A673 (cell line): ENCODE results near the gene CDH24. TPM values are rescaled to one million over a fixed set of nuclear protein-coding genes. Genes with fewer than 3 reads are reported as not detected.

Experiments
- BruUV-seq: library from RNA; stranded (reverse); fragments of 400-500 nt; replicated peaks from 2 replicates; lab custom pipeline; 2021; lab: Mats Ljungman, UMichigan
- CTCF ChIA-PET: fragments of 300-600 bp; sonication (Branson Sonifier 250); formaldehyde crosslinking; loops from one replicate; lab custom pipeline; 2022; ENCODE audit warnings: antibody characterized with exemption; lab: Charles Lee
- POLR2A ChIA-PET: fragments of 300-600 bp; sonication (Branson Sonifier 250); formaldehyde crosslinking; loops from one replicate; lab custom pipeline; 2022; ENCODE audit warnings: antibody characterized with exemption; ENCODE audit not compliant: low non-redundant PET; lab: Charles Lee
- DNase-seq: peaks from one replicate; pipeline ENCODE4 v3.0.0-alpha.2; 2015; ENCODE audit warnings: low spot score
- H3K27ac ChIP-seq: fragments of 200-600 bp; sonication (generic); 2 replicates; pipeline ENCODE4 v1.5.1; 2016; ENCODE audit warnings: mixed run types, low read depth, mild to moderate bottlenecking, mixed read lengths, antibody characterized with exemption, low read length; ENCODE audit not compliant: poor library complexity, severe bottlenecking
- H3K27me3 ChIP-seq: fragments of 200-600 bp; sonication (generic); replicated peaks from 2 replicates; pipeline ENCODE4 v1.6.1; 2017; ENCODE audit warnings: mixed run types, low read depth, mild to moderate bottlenecking, mixed read lengths, antibody characterized with exemption, low read length; ENCODE audit not compliant: insufficient read depth, poor library complexity
- H3K36me3 ChIP-seq: fragments of 200-600 bp; sonication (generic); 2 replicates; pipeline ENCODE4 v1.6.1; 2016; ENCODE audit warnings: mixed run types, mild to moderate bottlenecking, mixed read lengths, antibody characterized with exemption, low read length; ENCODE audit not compliant: insufficient read depth, poor library complexity, severe bottlenecking
- H3K4me1 ChIP-seq: fragments of 200-600 bp; sonication (generic); 2 replicates; pipeline ENCODE4 v1.6.1; 2017; ENCODE audit warnings: mixed run types, mild to moderate bottlenecking, mixed read lengths, antibody characterized with exemption, low read length; ENCODE audit not compliant: insufficient read depth, poor library complexity, severe bottlenecking
- H3K4me3 ChIP-seq: fragments of 200-600 bp; sonication (generic); 2 replicates; pipeline ENCODE4 v1.5.1; 2016; ENCODE audit warnings: low read depth, mixed run types, mild to moderate bottlenecking, mixed read lengths, low read length; ENCODE audit not compliant: poor library complexity, severe bottlenecking
- H3K9me3 ChIP-seq: fragments of 200-600 bp; sonication (generic); 2 replicates; pipeline ENCODE4 v1.6.1; 2016; ENCODE audit warnings: mixed run types, low read depth, mild to moderate bottlenecking, mixed read lengths, antibody characterized with exemption, low read length; ENCODE audit not compliant: poor library complexity, severe bottlenecking
- CTCF ChIP-seq: fragments of 300-800, 200-600 bp; sonication (generic); conservative IDR thresholded peaks from 2 replicates; pipeline ENCODE4 v1.5.1; 2017; ENCODE audit warnings: low read depth, mild to moderate bottlenecking, antibody characterized with exemption, low read length, moderate library complexity, mixed read lengths
- EZH2 ChIP-seq: fragments of 200-600 bp; sonication (generic); IDR thresholded peaks from 2 replicates; pipeline ENCODE4 v1.6.1; 2017; ENCODE audit warnings: borderline replicate concordance, low read depth, mild to moderate bottlenecking, mixed read lengths, antibody characterized with exemption, low read length; ENCODE audit not compliant: poor library complexity, severe bottlenecking
- intact Hi-C: fragments of 100-400 bp; cut with micrococcal nuclease; formaldehyde crosslinking; loops from one replicate; pipeline ENCODE4 v1.10.0; 2022; ENCODE audit not compliant: unreplicated experiment
- total RNA-seq: library from RNA; stranded (reverse); gene quantifications from 2 replicates; pipeline ENCODE4 v1.2.3, GENCODE V29; 2021

CDH24 gene
- total RNA-seq, 1 experiment from 2014 or later: 44.8 TPM

DNA sequence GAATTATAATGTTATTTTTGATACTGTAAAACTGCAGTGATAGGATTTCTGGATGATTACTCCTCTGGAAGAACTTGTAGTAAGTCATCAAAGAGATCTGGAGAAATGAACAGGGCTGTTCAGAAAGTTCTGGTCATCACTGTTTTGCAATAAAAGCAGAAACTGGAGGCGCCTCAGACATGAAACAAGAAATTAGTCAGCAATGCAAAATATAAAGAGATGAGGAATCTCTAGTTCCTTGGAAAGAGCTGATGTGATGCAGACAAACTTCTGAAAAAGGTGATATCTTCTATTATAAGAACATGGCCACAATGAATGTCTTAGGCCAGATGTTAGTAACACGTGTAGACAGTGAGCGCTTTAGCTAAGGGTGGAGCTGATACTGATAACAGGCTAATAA, 28.1 kb upstream of the CDH24 start:
- Histone ChIP-seq H3K27me3 (no peaks in the 10 kb centered on the region), H3K4me3 (no peak overlapping the region), H3K36me3 (peaks cover 96% of the 10 kb centered on the region), H3K9me3 (no peaks in the 10 kb centered on the region), H3K27ac (no peak overlapping the region), H3K4me1 (no peaks in the 10 kb centered on the region)
- BruUV-seq: no TSS peak
- no peak for DNase-seq
- POLR2A ChIA-PET: no interaction called here
- intact Hi-C loops: no loop called here
- CTCF ChIA-PET: interaction anchor here (1.1 kb wide), 1 partner anchor 8 kb away, joined by 3 read pairs; no protein-coding TSS in a partner anchor
- TF ChIP-seq CTCF (no peak), EZH2 (no peak)

- POLR2A ChIA-PET: interaction anchor here (0.7 kb wide), 1 partner anchor 220 kb away, joined by 3 read pairs; no protein-coding TSS in a partner anchor
- no peaks in the 10 kb centered on the region for H3K4me1 ChIP-seq
These were observed 23.2 kb upstream of the CDH24 start for GRCh38 chr14:23080474-23080873.

DNA sequence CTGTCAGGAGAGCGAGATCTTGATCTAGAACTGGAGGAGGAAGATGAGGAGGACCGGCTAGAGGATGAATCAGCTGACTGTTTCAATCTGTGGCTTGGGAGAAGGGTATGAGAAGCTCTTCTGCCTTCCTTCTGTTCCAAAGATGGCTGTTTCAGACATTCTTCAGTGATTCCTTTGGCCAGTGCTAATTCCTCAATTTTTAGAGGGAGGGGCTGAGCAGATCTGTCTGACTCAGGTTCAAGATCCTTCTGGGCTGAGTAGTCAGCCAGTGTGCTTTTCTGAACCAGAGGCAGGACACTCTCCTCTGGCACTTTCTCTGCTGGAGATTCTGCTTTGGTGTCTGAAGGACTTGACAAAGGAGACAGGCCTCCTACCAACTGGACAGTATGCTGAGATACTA, 22.4 kb upstream of the CDH24 start:
- BruUV-seq: no TSS peak
- H3K9me3 ChIP-seq: no peaks in the 10 kb centered on the region
- CTCF ChIA-PET: no interaction called here
- H3K4me1 ChIP-seq: no peaks in the 10 kb centered on the region
- intact Hi-C loops: no loop called here
- POLR2A ChIA-PET: no interaction called here
- H3K27ac ChIP-seq: no peak overlapping the region
- no peak overlapping the region for H3K4me3 ChIP-seq
- TF ChIP-seq EZH2: no peak
- TF ChIP-seq CTCF: no peak
- no peak for DNase-seq
- H3K27me3 ChIP-seq: no peaks in the 10 kb centered on the region
- H3K36me3 ChIP-seq: peaks cover 96% of the 10 kb centered on the region

More at GRCh38 chr14:23080474-23080873, 23.2 kb upstream of the CDH24 start:
- CTCF ChIA-PET: no interaction called here
- BruUV-seq: no TSS peak
- no peak for DNase-seq
- no peaks in the 10 kb centered on the region for H3K9me3 ChIP-seq
- no peak overlapping the region for H3K27ac ChIP-seq
- TF ChIP-seq CTCF (no peak), EZH2 (no peak)
- intact Hi-C loops: no loop called here
- H3K4me3 ChIP-seq: no peak overlapping the region
- peaks cover 96% of the 10 kb centered on the region for H3K36me3 ChIP-seq
- no peaks in the 10 kb centered on the region for H3K27me3 ChIP-seq
